DOHH2 (cell line): ENCODE data around the gene HES1.

Experiments used
- CTCF ChIP-seq: fragments of 200-600 bp; sonication (generic); IDR thresholded peaks from one replicate; pipeline ENCODE4 v1.5.1; 2014; ENCODE audit warnings: antibody characterized with exemption, mild to moderate bottlenecking, low read depth, low read length; ENCODE audit not compliant: poor library complexity, severe bottlenecking
- EZH2phosphoT487 ChIP-seq: fragments of 200-600 bp; sonication (generic); IDR thresholded peaks from 2 replicates; pipeline ENCODE4 v1.6.1; 2017; ENCODE audit warnings: borderline replicate concordance, mild to moderate bottlenecking, antibody characterized with exemption, low read length, moderate library complexity, mixed read lengths

GRCh38 chr3:194167480-194168282 lies 31.7 kb downstream of the HES1 start:
- TF ChIP-seq CTCF (no peak), EZH2phosphoT487 (no peak)
